Epithelial cell of proximal tubule (primary cell): Measurements from ENCODE around the gene KIAA1217. TPM values are rescaled to one million over a fixed set of nuclear protein-coding genes. Genes with fewer than 3 reads are reported as not detected.

Source experiments
- DNase-seq: peaks from one replicate; pipeline ENCODE4 v3.0.0-alpha.2; 2011; ENCODE audit warnings: low read depth
- H3K4me3 ChIP-seq: 2 replicates; pipeline ENCODE4 v1.5.1; 2011; ENCODE audit warnings: low read depth, mild to moderate bottlenecking, low read length
- total RNA-seq: library from RNA; depleted of rRNA; stranded (reverse); fragments of >200 nt; gene quantifications from 2 replicates; pipeline ENCODE4 v1.2.3, GENCODE V29; 2015
- TF ChIP-seq, protein P1 (sequence below): conservative IDR thresholded peaks from 2 replicates; pipeline ENCODE4 v1.5.1; 2012; ENCODE audit warnings: low read depth, mild to moderate bottlenecking, low read length

KIAA1217 gene
- total RNA-seq, 1 donor from 2014 or later, result 20.2 TPM

DNA sequence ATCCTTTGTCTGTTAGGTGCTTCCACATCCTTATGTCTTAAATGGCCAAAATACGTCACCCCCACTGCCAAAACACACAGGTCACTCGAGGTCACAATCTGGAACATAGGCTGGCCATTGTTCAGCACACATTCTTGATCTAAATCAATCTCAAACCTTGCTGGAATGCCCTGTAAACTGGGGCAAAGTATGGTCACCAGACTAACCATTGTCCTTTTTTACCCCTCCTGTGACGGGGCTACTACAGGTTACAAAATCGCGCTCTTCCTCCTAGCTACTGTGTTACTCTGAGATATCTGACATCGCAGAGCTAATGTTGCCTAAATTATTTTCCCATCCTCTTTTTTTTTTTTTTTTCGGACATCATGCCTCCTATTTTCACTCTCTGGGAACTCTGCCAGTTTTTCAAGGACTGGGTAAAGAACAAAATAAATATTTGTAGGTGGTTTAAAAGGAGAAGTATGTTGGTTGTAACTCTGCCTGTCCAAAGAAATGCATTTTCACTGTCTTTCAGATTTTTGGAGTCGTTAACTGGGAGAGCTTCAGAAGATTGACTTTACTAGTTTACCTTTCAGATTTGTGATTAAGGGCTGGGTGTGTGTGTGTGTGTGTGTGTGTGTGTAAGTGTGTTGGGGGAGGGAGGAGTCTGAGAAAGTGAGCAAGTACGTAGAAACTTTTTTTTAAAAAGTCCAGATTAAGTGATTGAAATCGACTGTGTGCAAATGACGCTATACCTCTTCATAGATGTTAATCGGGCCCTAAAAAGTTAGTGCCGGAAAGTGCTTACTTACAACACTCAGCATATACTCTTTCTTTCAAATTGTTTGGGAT is 942 bp upstream of the KIAA1217 start:
- DNase-seq, result no peak
- TF ChIP-seq, protein P1, sequence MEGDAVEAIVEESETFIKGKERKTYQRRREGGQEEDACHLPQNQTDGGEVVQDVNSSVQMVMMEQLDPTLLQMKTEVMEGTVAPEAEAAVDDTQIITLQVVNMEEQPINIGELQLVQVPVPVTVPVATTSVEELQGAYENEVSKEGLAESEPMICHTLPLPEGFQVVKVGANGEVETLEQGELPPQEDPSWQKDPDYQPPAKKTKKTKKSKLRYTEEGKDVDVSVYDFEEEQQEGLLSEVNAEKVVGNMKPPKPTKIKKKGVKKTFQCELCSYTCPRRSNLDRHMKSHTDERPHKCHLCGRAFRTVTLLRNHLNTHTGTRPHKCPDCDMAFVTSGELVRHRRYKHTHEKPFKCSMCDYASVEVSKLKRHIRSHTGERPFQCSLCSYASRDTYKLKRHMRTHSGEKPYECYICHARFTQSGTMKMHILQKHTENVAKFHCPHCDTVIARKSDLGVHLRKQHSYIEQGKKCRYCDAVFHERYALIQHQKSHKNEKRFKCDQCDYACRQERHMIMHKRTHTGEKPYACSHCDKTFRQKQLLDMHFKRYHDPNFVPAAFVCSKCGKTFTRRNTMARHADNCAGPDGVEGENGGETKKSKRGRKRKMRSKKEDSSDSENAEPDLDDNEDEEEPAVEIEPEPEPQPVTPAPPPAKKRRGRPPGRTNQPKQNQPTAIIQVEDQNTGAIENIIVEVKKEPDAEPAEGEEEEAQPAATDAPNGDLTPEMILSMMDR, result no peak
- peak overlapping the region; percentile 57 for H3K4me3 ChIP-seq

DNA sequence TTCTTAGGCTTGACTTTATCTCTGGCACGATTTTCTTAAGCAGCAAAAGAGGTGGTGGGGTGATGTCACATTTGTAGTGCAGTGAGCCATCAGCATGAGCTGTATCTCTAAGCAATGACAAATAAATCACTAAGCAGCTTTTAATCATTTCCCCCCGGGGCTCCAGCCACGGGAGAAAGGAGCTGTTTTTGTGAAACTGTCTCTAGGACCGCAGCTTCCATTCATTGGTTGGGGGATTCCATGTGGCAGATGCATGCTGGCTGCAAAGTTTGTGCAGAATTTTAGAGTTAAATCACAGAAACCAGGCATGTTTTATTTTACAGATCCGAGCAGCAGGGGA is 464 bp downstream of the KIAA1217 start:
- TF ChIP-seq, protein P1, result no peak
- peak overlapping the region; percentile 57 for H3K4me3 ChIP-seq
- peak; percentile 29 for DNase-seq

DNA sequence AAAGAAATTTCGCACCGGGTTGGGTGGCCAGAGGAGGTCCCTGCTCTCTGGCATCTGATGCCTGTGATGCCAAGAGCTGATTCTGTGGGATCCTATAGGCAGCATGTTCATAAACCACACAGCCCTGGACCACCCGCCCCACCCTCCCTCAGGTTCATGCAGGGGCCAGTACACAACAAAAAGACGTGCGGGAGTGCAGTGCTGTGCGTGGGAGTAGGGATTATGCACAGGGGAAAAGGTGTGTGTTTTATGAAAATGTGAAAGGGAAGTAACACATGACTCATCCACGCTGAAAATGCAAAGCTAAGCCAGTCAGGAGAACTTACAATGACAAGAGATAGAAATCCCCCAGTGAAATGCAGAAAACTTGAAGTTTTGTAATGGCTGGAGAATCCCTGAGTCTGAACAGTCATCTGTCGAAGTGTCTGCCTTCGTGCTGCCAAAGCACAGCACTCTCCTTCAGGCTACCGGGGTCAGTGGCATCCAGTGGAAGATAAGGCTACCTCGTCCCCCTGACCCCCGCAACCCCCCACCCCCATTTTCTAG is 1.1 kb downstream of the KIAA1217 start:
- TF ChIP-seq, protein P1, result no peak
- DNase-seq, result peak; percentile 54
- H3K4me3 ChIP-seq, result peak overlapping the region; percentile 57

DNA sequence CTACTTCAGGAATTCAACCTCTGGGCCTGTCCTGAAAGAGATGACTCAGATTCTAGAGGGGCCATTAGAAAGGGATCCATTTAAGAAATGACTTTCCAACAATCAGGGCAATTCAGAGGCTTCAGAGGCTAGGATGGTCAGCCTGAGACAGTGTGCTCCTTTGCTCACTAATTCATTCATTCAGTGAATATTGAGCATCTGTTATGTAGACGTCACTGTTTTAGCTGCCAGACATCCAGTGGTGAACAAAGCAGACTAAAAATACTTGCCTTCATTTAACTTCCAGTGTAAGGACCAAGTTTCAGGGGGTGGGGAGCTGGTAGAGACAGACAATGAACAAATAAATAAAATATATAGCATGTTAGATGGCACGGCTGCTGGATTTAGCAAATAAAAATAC is 1.6 kb downstream of the KIAA1217 start:
- no peak overlapping the region for H3K4me3 ChIP-seq
- no peak for DNase-seq
- TF ChIP-seq, protein P1, result no peak

DNA sequence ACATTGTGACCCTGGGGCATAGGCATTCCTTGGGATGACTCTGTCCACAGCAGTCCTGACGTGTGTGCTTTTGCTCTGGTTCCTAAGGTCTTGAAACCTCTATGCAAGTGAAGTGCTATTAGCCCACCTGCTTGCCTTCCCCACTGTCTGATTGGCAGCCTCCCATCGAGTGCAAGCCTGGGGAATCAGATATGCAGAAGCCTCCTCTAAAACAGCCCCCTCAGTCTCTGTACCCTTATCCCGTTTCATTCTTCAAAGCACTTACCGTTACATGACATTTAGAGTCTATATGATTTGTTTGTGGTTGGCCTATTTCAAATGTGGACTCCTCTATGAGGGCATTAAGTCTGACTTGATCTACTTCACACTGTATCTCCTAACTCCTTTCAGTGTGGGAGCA is 4.3 kb downstream of the KIAA1217 start:
- no peak for DNase-seq
- H3K4me3 ChIP-seq, result no peak overlapping the region

DNA sequence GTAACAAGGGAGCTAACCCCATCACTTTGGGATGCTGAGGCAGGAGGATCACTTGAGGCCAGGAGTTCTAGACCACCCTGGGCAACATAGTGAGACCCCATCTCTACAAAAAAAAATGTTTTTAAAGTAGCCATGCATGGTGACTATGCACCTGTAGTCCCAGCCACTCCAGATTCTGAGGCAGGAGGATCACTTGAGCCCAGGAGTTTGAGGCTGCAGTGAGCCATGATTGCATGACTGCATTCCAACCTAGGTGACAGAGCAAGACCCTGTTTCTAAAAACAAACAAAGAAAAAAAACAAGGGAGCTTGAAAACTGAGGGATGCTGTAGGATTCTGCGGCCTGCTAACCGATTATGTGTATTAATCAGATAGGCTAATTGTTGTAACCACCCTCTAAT is 4.9 kb downstream of the KIAA1217 start:
- TF ChIP-seq, protein P1, result no peak
- DNase-seq, result no peak
- no peak overlapping the region for H3K4me3 ChIP-seq

More for the DNA sequence above, 4.3 kb downstream of the KIAA1217 start:
- TF ChIP-seq, protein P1, result no peak

DNA sequence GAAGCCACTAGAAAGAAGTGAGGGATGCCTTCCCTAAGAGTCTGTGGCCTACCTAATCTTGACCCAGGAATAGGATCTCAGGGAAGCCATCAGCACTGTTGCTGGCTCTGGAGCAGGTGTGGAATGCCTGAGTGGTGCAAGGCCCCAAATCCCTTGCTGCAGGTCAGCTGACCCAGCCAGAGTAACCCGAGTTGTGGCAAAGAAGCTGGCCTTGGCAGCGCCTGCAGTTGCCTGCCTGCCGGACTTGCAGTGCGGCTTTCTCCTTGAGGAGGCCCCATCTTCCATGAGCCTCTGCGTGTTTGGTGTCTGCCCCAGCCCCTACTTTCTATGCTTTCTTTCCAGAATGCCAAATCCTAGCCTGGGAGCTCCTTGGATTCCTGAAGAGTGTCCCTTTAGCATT is 5.8 kb downstream of the KIAA1217 start:
- TF ChIP-seq, protein P1, result no peak
- H3K4me3 ChIP-seq, result no peak overlapping the region
- DNase-seq, result no peak
